D721Med (cell line): ENCODE data around the gene ODAPH.
"Not testable (repeated sequence)": the region's sequence is repeated elsewhere in the genome, so short reads cannot be mapped to it uniquely, and the experiment has no call there.

Source experiments
- DNase-seq: peaks from one replicate; pipeline ENCODE4 v3.0.0; 2011; ENCODE audit warnings: low spot score; ENCODE audit not compliant: insufficient read length
- FAIRE-seq: peaks from 2 replicates; lab custom pipeline; 2011; peaks lifted over from hg19 to GRCh38; lab: Jason Lieb, UNC
- TF ChIP-seq, protein P1 (sequence below): IDR thresholded peaks from 2 replicates; pipeline ENCODE4 v1.5.1; 2012; ENCODE audit warnings: mild to moderate bottlenecking, control low read depth; ENCODE audit not compliant: insufficient read depth; ENCODE audit errors: missing control alignments

The ODAPH gene, protein sequence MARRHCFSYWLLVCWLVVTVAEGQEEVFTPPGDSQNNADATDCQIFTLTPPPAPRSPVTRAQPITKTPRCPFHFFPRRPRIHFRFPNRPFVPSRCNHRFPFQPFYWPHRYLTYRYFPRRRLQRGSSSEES

DNA sequence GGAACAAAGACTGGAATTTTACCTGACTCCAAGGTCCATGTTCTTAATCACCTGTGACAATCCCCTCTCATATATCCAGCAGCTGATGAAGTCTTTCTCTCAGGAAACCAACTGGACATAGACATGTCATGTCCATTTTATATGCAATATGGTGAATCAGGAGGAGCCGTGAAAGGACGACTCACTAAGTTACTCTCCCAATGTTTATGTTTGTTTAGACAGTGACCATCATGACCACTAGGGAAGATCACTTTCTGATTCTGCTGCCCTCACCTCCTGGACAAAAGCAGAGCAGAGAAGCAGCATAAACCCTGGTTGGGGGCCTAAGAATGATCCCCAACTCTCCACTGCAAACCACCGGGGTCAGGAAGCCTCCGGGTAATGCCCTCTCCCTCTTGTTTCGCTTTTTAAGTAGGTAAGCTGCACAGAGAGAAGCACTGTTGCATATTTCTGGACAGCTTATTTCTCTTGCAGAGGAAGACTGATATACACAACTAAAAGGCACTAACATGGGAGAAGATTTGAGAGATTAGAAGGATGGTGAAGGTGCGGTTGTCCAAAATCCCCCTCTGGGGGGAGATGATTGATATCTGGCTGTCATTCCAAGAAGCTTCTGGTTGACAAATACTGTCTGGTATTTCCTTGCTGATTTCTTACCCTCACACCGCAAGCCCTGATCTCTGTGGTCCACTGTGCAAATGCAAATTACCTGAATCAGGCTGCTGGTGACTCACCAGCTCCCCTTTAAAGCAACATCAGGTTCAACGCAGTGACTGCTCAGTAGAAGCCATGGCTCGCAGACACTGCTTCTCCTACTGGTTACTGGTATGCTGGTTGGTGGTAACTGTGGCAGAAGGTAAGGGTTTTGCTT is at the start of gene ODAPH:
Gene ODAPH (plus strand): TSS at position 773 of the 871 bp plus-strand sequence. CDS start 17 bp downstream, at position 790.
- no peak for DNase-seq
- no peak for FAIRE-seq
- TF ChIP-seq, protein P1, sequence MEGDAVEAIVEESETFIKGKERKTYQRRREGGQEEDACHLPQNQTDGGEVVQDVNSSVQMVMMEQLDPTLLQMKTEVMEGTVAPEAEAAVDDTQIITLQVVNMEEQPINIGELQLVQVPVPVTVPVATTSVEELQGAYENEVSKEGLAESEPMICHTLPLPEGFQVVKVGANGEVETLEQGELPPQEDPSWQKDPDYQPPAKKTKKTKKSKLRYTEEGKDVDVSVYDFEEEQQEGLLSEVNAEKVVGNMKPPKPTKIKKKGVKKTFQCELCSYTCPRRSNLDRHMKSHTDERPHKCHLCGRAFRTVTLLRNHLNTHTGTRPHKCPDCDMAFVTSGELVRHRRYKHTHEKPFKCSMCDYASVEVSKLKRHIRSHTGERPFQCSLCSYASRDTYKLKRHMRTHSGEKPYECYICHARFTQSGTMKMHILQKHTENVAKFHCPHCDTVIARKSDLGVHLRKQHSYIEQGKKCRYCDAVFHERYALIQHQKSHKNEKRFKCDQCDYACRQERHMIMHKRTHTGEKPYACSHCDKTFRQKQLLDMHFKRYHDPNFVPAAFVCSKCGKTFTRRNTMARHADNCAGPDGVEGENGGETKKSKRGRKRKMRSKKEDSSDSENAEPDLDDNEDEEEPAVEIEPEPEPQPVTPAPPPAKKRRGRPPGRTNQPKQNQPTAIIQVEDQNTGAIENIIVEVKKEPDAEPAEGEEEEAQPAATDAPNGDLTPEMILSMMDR, result no peak

DNA sequence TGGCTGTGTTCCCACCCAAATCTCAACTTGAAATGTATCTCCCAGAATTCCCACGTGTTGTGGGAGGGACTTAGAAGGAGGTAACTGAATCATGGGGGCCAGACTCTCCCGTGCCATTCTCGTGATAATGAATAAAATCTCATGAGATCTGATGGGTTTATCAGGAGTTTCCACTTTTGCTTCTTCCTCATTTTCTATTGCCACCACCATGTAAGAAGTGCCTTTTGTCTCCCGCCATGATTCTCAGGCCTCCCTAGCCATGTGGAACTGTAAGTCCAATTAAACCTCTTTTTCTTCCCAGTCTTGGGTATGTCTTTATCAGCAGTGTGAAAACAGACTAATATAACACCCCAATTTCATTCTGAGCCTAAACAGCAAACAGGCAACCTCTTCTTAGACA is 46.3 kb upstream of the ODAPH start:
- DNase-seq, FAIRE-seq: not testable (repeated sequence)

DNA sequence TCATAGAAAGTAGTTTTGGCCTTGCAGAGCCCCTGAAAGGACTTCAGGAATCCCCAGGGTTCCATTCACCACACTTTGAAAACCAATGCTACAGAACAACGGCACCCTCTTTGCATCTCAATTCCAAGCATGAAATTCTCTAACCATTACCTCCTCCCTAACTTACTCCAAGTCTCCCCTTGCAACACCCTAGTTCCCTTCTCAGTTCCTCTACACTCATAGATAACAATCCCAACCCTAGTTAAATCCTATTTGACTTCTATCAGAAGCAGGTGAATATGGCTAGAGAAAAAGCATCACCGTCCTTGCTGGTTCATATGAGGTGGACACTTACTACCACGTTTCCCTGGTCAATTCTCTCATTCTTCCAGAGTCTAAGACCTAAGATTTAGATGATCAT is 44.0 kb upstream of the ODAPH start:
- TF ChIP-seq, protein P1, result no peak
- FAIRE-seq, result no peak

DNA sequence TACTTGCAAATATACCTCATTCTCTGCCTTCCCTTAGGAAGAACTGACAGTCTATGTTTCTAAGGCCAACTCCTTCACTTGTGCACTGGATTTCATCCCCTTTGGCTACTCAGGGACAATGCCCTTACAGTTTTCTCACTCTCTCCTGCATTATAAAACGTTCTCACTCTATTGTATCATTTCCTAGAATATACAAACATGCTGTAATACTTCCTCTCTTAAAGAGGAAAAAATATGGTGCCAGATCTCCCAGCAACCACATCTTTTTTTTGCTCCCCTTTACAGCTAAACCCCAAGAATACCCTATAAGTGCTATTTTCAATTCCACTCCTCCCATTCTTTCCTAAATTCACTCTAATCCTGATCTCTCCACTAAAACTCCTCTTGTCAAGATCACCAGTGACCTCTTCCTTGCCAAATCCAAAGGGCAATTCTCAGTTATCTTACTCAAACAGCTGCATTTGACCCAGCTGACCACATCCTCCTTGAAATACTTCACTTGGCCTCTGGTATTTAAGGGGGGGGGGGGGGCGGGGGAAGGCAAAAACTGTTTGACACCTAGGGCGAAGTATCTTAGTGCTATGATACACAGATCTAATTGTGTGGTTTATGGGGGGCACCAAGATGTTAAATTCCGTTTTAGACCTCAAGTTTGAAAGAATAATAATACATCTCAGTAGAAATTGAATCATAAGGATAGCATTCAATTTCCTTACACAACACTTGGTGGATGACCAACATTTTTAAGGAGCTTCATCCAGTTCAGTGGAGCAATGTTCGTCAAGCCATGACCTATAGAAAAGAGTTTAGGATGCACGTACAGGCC is 43.3 kb upstream of the ODAPH start:
- no peak for DNase-seq
- TF ChIP-seq, protein P1, result no peak
- FAIRE-seq, result no peak

More for the DNA sequence above, 44.0 kb upstream of the ODAPH start:
- no peak for DNase-seq

DNA sequence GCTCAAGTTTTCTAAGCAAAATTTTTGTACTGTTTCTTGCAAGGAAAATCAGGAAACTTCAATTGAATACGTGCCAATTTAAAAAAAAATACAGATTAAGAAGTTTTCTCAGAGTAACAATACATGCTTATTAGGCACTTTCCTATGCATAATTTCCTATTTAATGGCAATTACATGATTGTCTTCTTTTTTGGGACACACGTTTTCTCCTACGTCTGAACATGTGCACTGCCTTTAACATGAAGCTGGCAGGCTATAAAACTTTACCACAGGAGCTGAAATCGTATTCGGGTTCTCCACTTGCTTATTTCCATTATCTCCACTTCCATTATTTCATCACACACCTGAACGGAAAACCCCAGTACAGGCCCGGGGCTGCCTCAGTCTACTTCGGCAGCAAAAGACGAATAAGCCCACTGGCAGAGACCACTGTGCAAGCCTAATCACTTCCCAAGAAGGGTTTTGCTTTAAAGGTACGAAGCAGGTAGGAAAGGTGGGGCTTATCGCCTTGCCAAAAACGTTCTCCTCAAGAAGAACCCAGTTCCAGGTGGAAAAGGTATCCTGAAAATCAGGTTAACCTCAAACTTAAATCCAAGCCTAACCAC is 42.2 kb upstream of the ODAPH start:
- DNase-seq (no peak), FAIRE-seq (no peak)
- TF ChIP-seq, protein P1, result no peak

DNA sequence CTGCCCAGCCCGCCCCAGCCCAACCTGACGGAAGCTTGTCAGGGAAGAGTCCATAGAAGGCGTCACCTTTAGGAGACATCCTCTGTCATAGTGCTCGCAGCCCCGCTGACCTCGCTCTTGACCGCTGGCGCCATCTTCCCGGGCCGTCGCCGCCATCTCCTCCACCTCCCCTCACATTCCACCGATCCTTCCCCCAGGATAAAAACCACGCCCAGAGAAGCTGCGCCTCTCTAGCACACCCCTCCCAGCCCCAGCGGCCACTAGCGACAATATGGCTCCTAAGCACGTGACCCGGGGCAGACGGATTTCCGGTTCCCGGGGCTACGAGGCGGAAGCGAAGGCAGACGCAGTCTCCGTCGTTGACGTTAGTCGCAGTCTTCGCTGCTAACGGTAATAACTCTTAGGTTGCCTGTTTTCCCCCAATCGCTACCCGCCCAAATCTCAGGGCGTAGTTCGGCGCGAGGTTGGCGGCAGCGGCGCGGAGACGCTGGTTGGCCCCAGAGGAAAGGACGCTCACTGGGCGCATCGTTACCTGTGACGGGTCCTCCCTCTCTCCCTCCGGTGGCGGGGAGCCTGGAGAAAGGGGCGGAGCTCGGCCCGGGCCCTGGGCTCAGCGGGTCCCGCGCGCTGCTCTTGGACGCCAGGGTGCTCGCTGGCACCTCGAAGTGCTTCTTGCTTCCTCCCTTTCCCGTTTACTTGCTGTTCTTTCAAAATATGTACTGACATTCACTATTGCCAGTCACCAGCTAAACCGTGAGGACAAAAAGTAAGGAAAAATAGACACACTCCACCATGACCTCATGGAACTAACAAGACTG is 41.5 kb upstream of the ODAPH start, which contains the start of the genes RCHY1 and THAP6:
Gene RCHY1 (minus strand): TSS at position 273 of the 818 bp plus-strand sequence. CDS start 117 bp downstream, at position 156.
Gene THAP6 (plus strand): TSS at position 343 of the 818 bp plus-strand sequence. CDS start 980 bp downstream, outside the sequence.
- FAIRE-seq (no peak), DNase-seq (peak; percentile 35)
- TF ChIP-seq, protein P1, result no peak
